Activated T-cell treated with anti-CD3 and anti-CD28 coated beads, Interleukin-2, amount 50 U/mL, for 72 hours (primary cell): Measurements from ENCODE around the gene CHD9. TPM values are rescaled to one million over a fixed set of nuclear protein-coding genes. Genes with fewer than 3 reads are reported as not detected.

Experiments used
- ATAC-seq, 2 donors: fragments of 150-1000 bp; cut with Tn5 transposase; replicated peaks in 1 of 2; 2 replicates each; pipeline ENCODE4 v1.10.0; 2021; ENCODE audit warnings: moderate library complexity in 2 of 2, mild to moderate bottlenecking in 1 of 2
- DNase-seq, 2 donors: peaks; one replicate each; pipeline ENCODE4 v3.0.0; 2021 to 2022; ENCODE audit warnings: mixed read lengths in 1 of 2
- H3K27ac Mint-ChIP-seq: one replicate; pipeline ENCODE4 v1.8.0; 2022; ENCODE audit warnings: mild to moderate bottlenecking, moderate library complexity, mixed read lengths
- H3K27me3 Mint-ChIP-seq: one replicate; pipeline ENCODE4 v1.8.0; 2022; ENCODE audit warnings: low read depth, mixed read lengths
- H3K36me3 Mint-ChIP-seq, 2 donors: one replicate each; pipeline ENCODE4 v1.8.0; 2022; ENCODE audit warnings: mixed read lengths in 2 of 2, mild to moderate bottlenecking in 1 of 2; ENCODE audit not compliant: insufficient read depth in 2 of 2
- H3K4me1 Mint-ChIP-seq: one replicate; pipeline ENCODE4 v1.8.0; 2022; ENCODE audit warnings: low read depth, mixed read lengths
- H3K4me3 Mint-ChIP-seq, 2 donors: one replicate each; pipeline ENCODE4 v1.8.0; 2022; ENCODE audit warnings: mild to moderate bottlenecking in 2 of 2, mixed read lengths in 2 of 2, moderate library complexity in 2 of 2
- H3K9me3 Mint-ChIP-seq, 2 donors: one replicate each; pipeline ENCODE4 v1.8.0; 2022; ENCODE audit warnings: mixed read lengths in 2 of 2
- total RNA-seq, 2 donors: library from RNA; stranded (reverse); gene quantifications; one replicate each; pipeline ENCODE4 v1.2.3, GENCODE V29; 2022

CHD9 gene
- total RNA-seq, 2 donors from 2014 or later, result 16.7 to 17.4 TPM

GRCh38 chr16:53357955-53358354 lies 303.2 kb downstream of the CHD9 start:
- DNase-seq (no peak), ATAC-seq (no peak)
- Mint-ChIP-seq H3K4me1 (peaks cover 10% of the 10 kb centered on the region), H3K9me3 (no peaks in the 10 kb centered on the region), H3K36me3 (no peaks in the 10 kb centered on the region), H3K27me3 (peaks cover 8% of the 10 kb centered on the region), H3K27ac (no peak overlapping the region), H3K4me3 (no peak overlapping the region)

- no peak for ATAC-seq
- H3K27ac Mint-ChIP-seq, result no peak overlapping the region
- no peak overlapping the region for H3K4me3 Mint-ChIP-seq
- H3K27me3 Mint-ChIP-seq, result peaks cover 8% of the 10 kb centered on the region
- no peaks in the 10 kb centered on the region for H3K36me3 Mint-ChIP-seq
- H3K4me1 Mint-ChIP-seq, result peaks cover 15% of the 10 kb centered on the region
- no peaks in the 10 kb centered on the region for H3K9me3 Mint-ChIP-seq
- no peak for DNase-seq
Measured at GRCh38 chr16:53358884-53359283, 304.1 kb downstream of the CHD9 start.

GRCh38 chr16:53369921-53370320 lies 315.1 kb downstream of the CHD9 start:
- Mint-ChIP-seq H3K27me3 (no peaks in the 10 kb centered on the region), H3K27ac (no peak overlapping the region), H3K4me3 (no peak overlapping the region), H3K9me3 (no peaks in the 10 kb centered on the region), H3K4me1 (peaks cover 21% of the 10 kb centered on the region), H3K36me3 (no peaks in the 10 kb centered on the region)
- no peak for ATAC-seq
- DNase-seq, result no peak

GRCh38 chr16:53370827-53371226 lies 316.0 kb downstream of the CHD9 start:
- Mint-ChIP-seq H3K4me3 (no peak overlapping the region), H3K27ac (no peak overlapping the region), H3K36me3 (no peaks in the 10 kb centered on the region), H3K27me3 (no peaks in the 10 kb centered on the region), H3K9me3 (no peaks in the 10 kb centered on the region), H3K4me1 (peaks cover 25% of the 10 kb centered on the region)
- DNase-seq (no peak), ATAC-seq (no peak)

- no peaks in the 10 kb centered on the region for H3K36me3 Mint-ChIP-seq
Measured at GRCh38 chr16:53372992-53373871, 318.4 kb downstream of the CHD9 start.

GRCh38 chr16:53374800-53375199 lies 320.0 kb downstream of the CHD9 start:
- peak overlapping the region in 1 of 2 donors; percentile 66 for H3K4me3 Mint-ChIP-seq
- no peaks in the 10 kb centered on the region for H3K27me3 Mint-ChIP-seq
- no peak overlapping the region for H3K27ac Mint-ChIP-seq
- no peaks in the 10 kb centered on the region for H3K9me3 Mint-ChIP-seq
- no peaks in the 10 kb centered on the region for H3K36me3 Mint-ChIP-seq
- DNase-seq (no peak), ATAC-seq (peak in 1 of 2 donors; percentile 46)
- H3K4me1 Mint-ChIP-seq, result peaks cover 25% of the 10 kb centered on the region

More at GRCh38 chr16:53372992-53373871, 318.4 kb downstream of the CHD9 start:
- DNase-seq (peak; percentile 81 to 82), ATAC-seq (peak; percentile 94 to 95)
- H3K27ac Mint-ChIP-seq, result no peak overlapping the region
- no peaks in the 10 kb centered on the region for H3K27me3 Mint-ChIP-seq
- no peak overlapping the region for H3K4me3 Mint-ChIP-seq
- no peaks in the 10 kb centered on the region for H3K9me3 Mint-ChIP-seq
- peaks cover 25% of the 10 kb centered on the region for H3K4me1 Mint-ChIP-seq

- no peak overlapping the region for H3K27ac Mint-ChIP-seq
- ATAC-seq (no peak), DNase-seq (no peak)
- H3K4me3 Mint-ChIP-seq, result peak overlapping the region; percentile 10 to 18
- H3K9me3 Mint-ChIP-seq, result no peaks in the 10 kb centered on the region
- H3K36me3 Mint-ChIP-seq, result peaks cover 0 to 2% of the 10 kb centered on the region in 2 donors
- H3K4me1 Mint-ChIP-seq, result peaks cover 21% of the 10 kb centered on the region
- H3K27me3 Mint-ChIP-seq, result no peaks in the 10 kb centered on the region
Measured at GRCh38 chr16:53378138-53378537, 323.3 kb downstream of the CHD9 start.

Other genes with a start within 250 kb of the CHD9 start
- gene CHD9NB, start 2.1 kb upstream of the CHD9 start, total RNA-seq, result under 1 TPM; 0.19 to 0.46 TPM